Fibroblast of the conjunctiva (primary cell): ENCODE measurements around the gene PON1.

ENCODE experiments used
- DNase-seq: peaks from one replicate; pipeline ENCODE4 v3.0.0-alpha.2; 2010; ENCODE audit warnings: low read depth

Gene PON1

GRCh38 chr7:95253986-95254385, 70.3 kb downstream of the PON1 start:
- DNase-seq, result no peak

GRCh38 chr7:95251966-95252365, 72.4 kb downstream of the PON1 start:
- DNase-seq, result no peak

GRCh38 chr7:95250571-95250970, 73.8 kb downstream of the PON1 start:
- DNase-seq, result no peak
